Naive thymus-derived CD8-positive, alpha-beta T cell (primary cell): ENCODE data around the gene KPTN. TPM values are rescaled to one million over a fixed set of nuclear protein-coding genes. Genes with fewer than 3 reads are reported as not detected.
A peak's percentile ranks its signal among the peaks of the same experiment; 100 is the strongest.

Experiments
- ATAC-seq, 2 donors: fragments of 150-1000 bp; cut with Tn5 transposase in 1 of 2; sonication (Bioruptor Pico), chemical (Tn5 transposase) in 1 of 2; 1 replicate in 1 of 2; 2 replicates in 1 of 2; pipeline ENCODE4 v1.10.0; 2021; ENCODE audit warnings: mild to moderate bottlenecking in 2 of 2, moderate library complexity in 2 of 2
- POLR2A ChIA-PET: fragments of 350-600 bp; sonication (Branson Sonifier 250); formaldehyde crosslinking; loops from one replicate; lab custom pipeline; 2021; ENCODE audit warnings: antibody characterized with exemption; lab: Charles Lee
- DNase-seq, 10 donors: peaks; one replicate each; pipeline versions ENCODE4 v3.0.0 to v3.0.0-alpha.2; 2020 to 2022
- H3K27ac Mint-ChIP-seq, 10 donors: one replicate each; pipeline ENCODE4 v1.8.0; 2020 to 2022; ENCODE audit warnings: mild to moderate bottlenecking in 10 of 10, mixed read lengths in 10 of 10, moderate library complexity in 4 of 10, inconsistent platforms in 1 of 10
- H3K27me3 Mint-ChIP-seq, 5 donors: one replicate each; pipeline ENCODE4 v1.8.0; 2021 to 2022; ENCODE audit warnings: mixed read lengths in 5 of 5
- H3K36me3 Mint-ChIP-seq, 3 donors: one replicate each; pipeline ENCODE4 v1.8.0; 2020 to 2022; ENCODE audit warnings: mixed read lengths in 3 of 3, mild to moderate bottlenecking in 2 of 3, inconsistent platforms in 1 of 3
- H3K4me1 Mint-ChIP-seq, 4 donors: one replicate each; pipeline ENCODE4 v1.8.0; 2021 to 2022; ENCODE audit warnings: mixed read lengths in 4 of 4
- H3K4me3 Mint-ChIP-seq, 10 donors: one replicate each; pipeline ENCODE4 v1.8.0; 2020 to 2022; ENCODE audit warnings: mild to moderate bottlenecking in 10 of 10, mixed read lengths in 10 of 10, moderate library complexity in 6 of 10, inconsistent platforms in 1 of 10
- H3K9me3 Mint-ChIP-seq, 9 donors: one replicate each; pipeline ENCODE4 v1.8.0; 2020 to 2022; ENCODE audit warnings: mixed read lengths in 9 of 9, mild to moderate bottlenecking in 3 of 9, inconsistent platforms in 1 of 9, moderate library complexity in 1 of 9
- polyA plus RNA-seq, 3 donors: library from polyadenylated mRNA; unstranded; fragments of 300-500 nt; fragmentation: Illumina TruSeq; gene quantifications; one replicate each; pipeline ENCODE4 v1.2.3, GENCODE V29; 2021
- total RNA-seq, 8 experiments: library from RNA in 2 of 8; stranded (reverse) in 2 of 8; gene quantifications; one replicate each; pipeline ENCODE4 v1.2.3 and lab custom pipeline; 2021 to 2026

Gene KPTN
- total RNA-seq (1 to 10 TPM; 5.4 to 7.1 TPM), polyA plus RNA-seq (1 to 10 TPM; 5.8 to 8.0 (median 7.6) TPM), total RNA-seq (lab: John Stamatoyannopoulos, UW) (1.5 to 7.0 (median 4.7) reads per million in 6 experiments)

DNA sequence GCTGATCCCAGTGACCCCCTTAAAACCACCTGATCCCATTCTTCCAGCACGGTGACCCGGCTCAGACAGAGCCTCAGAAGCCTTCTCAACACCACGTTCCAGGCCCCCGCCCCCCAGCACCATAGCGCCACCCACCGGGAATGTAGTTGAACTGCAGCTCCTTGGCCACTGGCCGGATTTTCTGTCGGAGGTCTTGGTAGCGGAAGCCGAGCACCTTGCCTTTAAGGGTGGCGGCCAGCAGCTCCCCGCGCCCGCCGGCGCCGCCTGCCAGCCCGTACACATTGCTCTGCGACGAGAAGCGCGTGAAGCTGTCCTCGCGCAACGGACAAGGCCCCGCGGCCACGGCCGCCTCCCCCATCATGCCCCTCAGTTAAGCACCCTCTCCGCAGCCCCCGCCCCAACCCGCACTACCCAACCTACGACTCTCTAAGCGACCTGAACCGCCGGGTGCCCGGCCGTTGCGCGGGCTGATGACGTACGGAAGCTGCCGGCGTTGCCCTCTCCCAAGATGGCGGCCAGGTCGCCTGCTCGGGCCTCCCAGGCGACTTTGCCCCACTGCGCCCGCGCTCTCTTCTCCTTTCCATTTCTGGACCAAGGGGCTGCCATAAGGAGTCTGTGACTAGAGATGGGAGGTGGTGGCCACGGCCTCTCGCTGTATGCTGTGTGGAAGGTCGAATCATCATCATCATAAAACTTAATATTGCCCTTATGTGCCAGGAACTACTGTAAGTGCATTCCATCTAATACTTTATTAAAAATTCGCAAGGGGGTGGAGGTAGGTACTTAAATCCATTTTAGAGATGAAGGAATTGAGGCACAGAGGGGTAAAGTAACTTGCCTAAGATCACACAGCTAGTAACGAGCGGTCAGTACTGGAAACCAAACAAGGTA lies at the start of gene KPTN:
KPTN (minus strand) TSS at position 420 of the 891 bp plus-strand sequence; CDS start at position 361, 59 bp downstream.
- Mint-ChIP-seq H3K27me3 (no peaks in the 10 kb centered on the region), H3K4me1 (peaks cover 22 to 55% (median 46%) of the 10 kb centered on the region in 4 donors), H3K9me3 (no peaks in the 10 kb centered on the region), H3K36me3 (peaks cover 0 to 2% (median 0%) of the 10 kb centered on the region in 3 donors), H3K27ac (peak within 1 kb of the TSS; percentile 97 to 99 (median 98)), H3K4me3 (peak within 1 kb of the TSS; percentile 93 to 99 (median 97))
- POLR2A ChIA-PET = interaction anchor here (0.5 to 3.3 kb wide), 15 partner anchors 8 to 315 kb away, joined by 3 to 19 read pairs (median 5); partner anchors contain the start of genes BICRA, CCDC9, NAPA and NOP53
- ATAC-seq = peak; percentile 86 to 89
- DNase-seq = peak; percentile 81 to 93 (median 87)

DNA sequence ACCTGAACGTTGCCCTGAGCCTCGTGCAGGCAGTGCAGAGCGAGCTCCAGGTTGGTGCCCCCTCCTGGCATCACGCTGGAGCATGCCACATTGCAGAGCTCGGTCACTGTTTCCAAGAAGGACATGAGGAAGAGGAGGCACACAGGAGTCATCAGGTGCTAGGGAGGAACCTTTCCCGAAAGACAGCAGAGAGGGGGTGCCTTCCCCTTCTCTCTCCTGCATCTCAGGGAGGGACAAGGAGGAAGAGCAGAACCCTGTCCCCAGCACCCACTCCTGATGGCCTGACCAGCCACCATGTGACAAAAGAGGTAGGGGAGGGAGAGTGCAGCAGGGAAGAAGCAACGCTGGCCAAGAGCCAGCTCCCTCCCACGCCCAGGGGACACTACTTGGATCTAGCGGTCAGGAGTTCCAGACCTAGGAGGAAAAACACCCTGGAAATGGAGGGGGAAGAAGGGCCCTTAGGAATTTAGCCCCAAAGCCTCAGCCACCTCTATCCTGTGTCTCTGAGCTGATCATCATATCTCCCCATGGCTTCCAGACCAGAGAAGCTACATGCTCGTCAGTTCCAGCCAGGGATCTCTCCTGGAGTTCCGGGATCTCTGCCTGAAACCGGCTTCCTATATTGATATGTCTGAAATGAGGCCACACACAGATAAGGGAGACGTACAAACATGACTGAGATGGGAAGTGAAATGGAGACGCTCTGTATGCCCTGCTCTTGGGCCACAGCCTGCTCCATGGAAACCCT lies 47.8 kb upstream of the KPTN start:
- no peak overlapping the region for H3K4me3 Mint-ChIP-seq
- H3K4me1 Mint-ChIP-seq = no peaks in the 10 kb centered on the region
- peaks cover 0 to 2% (median 0%) of the 10 kb centered on the region in 5 donors for H3K27me3 Mint-ChIP-seq
- H3K27ac Mint-ChIP-seq = peak overlapping the region in 1 of 10 donors; percentile 20
- ATAC-seq (no peak), DNase-seq (no peak)
- H3K9me3 Mint-ChIP-seq = peaks cover 0 to 4% (median 0%) of the 10 kb centered on the region in 9 donors
- peaks cover 0 to 4% (median 0%) of the 10 kb centered on the region in 3 donors for H3K36me3 Mint-ChIP-seq
- POLR2A ChIA-PET = interaction anchor here (1.1 kb wide), 1 partner anchor 13 kb away, joined by 4 read pairs; no protein-coding TSS in a partner anchor

DNA sequence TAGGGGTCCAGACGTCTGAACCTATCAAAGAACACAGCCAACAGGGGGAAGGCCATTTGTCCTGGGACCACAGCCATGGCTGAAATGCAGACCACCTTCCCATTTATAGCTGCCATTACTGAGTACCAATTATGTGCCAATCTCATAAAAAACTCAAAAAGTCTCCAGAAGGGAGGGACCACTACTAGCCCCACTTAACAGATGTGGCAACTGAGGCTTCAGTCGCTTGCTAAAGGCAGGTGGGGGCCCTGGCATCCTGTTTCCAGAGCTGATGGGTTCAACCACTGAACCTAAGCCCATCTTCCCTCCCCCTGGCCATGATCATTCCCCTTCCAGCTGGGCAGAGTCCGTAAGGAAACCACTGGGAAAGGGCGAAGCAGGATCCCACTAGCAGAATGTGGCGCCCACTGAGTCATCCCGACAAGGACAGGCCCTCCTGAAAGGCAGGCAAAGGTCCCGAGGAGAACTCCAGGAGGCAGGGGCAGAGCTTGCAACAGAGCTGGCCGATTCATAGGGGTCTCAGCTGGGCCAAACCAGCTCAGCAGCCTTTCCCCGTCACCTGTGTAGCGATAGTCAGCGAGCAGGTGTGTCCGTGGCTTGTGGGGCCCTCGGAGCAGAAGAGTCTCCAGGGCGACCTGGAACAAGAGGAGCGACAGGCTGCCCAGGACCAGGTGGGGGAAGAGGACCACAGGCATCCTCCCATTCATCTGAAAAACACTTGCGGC lies 45.2 kb upstream of the KPTN start:
- peaks cover 0 to 2% (median 0%) of the 10 kb centered on the region in 5 donors for H3K27me3 Mint-ChIP-seq
- H3K27ac Mint-ChIP-seq = no peak overlapping the region
- ATAC-seq (no peak), DNase-seq (no peak)
- H3K9me3 Mint-ChIP-seq = no peaks in the 10 kb centered on the region
- POLR2A ChIA-PET = interaction anchor here (0.6 kb wide), 1 partner anchor 8 kb away, joined by 5 read pairs; no protein-coding TSS in a partner anchor
- H3K4me1 Mint-ChIP-seq = no peaks in the 10 kb centered on the region
- H3K4me3 Mint-ChIP-seq = no peak overlapping the region
- H3K36me3 Mint-ChIP-seq = no peaks in the 10 kb centered on the region

DNA sequence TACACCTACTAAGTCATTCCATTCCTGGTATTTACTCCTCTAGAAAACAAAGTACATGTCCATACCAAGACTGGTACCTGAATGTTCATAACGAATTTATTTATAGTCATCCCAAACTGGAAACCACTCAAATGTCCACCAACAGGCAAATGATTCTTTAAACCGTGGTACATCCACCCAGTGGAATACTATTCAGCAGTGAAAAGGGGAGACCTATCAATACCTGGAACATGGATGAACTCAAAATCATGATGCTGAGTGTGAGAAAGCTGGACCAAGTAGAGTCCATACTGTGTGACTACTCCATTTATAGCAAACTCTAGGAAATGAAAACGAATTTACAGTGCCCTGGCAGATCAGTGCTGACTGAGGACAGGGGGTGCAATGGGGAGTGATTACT lies 42.8 kb upstream of the KPTN start:
- Mint-ChIP-seq H3K4me3 (no peak overlapping the region), H3K4me1 (peaks cover 6 to 10% (median 9%) of the 10 kb centered on the region in 4 donors), H3K36me3 (no peaks in the 10 kb centered on the region), H3K27ac (peak overlapping the region in 2 of 10 donors; percentile 17 to 26), H3K27me3 (peaks cover 0 to 13% (median 0%) of the 10 kb centered on the region in 5 donors), H3K9me3 (no peaks in the 10 kb centered on the region)
- no peak for DNase-seq
- no peak for ATAC-seq
- POLR2A ChIA-PET = no interaction called here

DNA sequence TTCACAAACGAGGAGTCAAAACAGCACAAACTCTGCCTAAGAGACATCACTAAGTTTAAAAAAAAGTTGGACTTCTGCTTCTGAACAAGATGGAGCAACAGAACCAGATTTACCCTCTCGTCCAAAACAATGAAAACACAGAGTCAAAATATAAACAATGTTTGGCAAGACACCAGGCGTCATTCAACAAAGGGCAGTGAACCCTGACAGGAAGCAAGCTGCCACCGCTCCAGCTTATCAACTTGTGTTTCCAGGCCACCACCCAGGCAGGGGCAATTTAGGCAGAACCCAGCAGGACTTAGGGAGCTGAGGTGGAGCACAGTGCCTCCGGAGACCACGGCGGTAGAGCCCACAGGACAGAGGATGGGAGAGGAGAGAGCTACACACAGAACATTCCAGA lies 39.5 kb upstream of the KPTN start:
- POLR2A ChIA-PET = interaction anchor here (0.6 to 1.9 kb wide), 5 partner anchors 33 to 120 kb away, joined by 3 to 7 read pairs (median 5); no protein-coding TSS in a partner anchor
- DNase-seq = no peak
- H3K4me3 Mint-ChIP-seq = no peak overlapping the region

DNA sequence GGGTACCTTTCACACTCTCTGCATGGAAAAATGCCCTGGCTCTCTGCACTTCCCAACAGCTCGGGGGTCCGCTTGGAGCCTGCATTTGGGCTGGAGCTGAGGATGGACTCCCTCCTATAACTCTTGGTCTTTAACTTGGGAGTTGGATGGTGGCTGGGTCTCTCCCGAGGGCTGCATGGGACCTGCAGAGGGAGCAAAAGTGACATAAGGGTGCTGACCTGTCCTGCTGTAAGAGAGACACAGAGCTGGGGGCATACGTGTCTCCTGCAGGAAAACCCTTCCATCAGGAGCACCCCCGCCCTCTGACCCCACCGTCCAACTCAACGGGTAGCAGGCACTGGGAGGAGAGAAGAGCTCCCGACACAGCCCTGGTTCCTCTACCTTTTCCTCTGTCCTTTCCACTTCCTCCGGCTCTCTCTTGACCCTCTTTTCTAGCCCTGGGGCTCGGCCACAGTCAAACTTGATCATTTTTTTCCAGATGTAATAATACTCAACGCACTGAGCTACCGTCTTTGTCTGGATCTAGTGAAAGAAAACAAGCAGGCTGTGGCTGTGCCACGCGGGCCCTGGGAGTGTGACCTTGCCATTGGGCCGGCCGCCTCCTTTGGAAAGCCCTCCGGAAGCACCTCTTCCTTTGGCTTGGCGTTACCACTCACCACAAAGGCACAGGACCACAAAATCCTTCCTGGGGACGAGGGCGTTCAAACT lies 37.6 kb upstream of the KPTN start:
- ATAC-seq (no peak), DNase-seq (peak in 1 of 10 donors; percentile 13)
- Mint-ChIP-seq H3K27me3 (peaks cover 0 to 18% (median 0%) of the 10 kb centered on the region in 5 donors), H3K9me3 (no peaks in the 10 kb centered on the region), H3K4me1 (peaks cover 29 to 54% (median 52%) of the 10 kb centered on the region in 4 donors), H3K4me3 (peak overlapping the region in 8 of 10 donors; percentile 32 to 79 (median 53)), H3K36me3 (no peaks in the 10 kb centered on the region), H3K27ac (peak overlapping the region in 6 of 10 donors; percentile 2 to 88 (median 48))
- POLR2A ChIA-PET = interaction anchor here (0.7 to 1.9 kb wide), 4 partner anchors 23 to 86 kb away, joined by 3 to 7 read pairs (median 5); no protein-coding TSS in a partner anchor

More for the DNA sequence above, 39.5 kb upstream of the KPTN start:
- Mint-ChIP-seq H3K36me3 (no peaks in the 10 kb centered on the region), H3K27ac (peak overlapping the region in 1 of 10 donors; percentile 30), H3K4me1 (peaks cover 16 to 36% (median 34%) of the 10 kb centered on the region in 4 donors), H3K27me3 (peaks cover 0 to 18% (median 0%) of the 10 kb centered on the region in 5 donors), H3K9me3 (no peaks in the 10 kb centered on the region)
- ATAC-seq = no peak

DNA sequence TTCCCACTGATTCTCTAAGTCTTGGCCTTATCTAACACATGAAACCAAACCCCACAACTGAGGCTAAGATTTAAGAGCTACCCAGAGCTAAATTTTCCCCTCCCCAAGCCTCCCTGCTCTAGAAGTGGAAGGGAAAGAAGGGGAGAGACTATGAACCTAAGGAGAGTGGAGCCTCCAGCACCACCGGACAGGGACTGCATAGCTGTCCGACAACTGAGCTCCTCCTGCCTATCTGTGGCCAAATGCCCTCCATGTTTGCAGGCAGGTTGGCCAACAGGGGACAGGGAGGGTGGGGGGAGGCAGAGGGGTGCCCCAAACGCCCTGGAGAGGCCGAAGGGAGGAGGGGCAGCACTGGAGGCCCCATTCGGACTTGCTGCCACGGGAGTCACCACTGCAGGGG lies 36.8 kb upstream of the KPTN start:
- no peaks in the 10 kb centered on the region for H3K36me3 Mint-ChIP-seq
- DNase-seq = no peak
- no peaks in the 10 kb centered on the region for H3K9me3 Mint-ChIP-seq
- peaks cover 0 to 18% (median 0%) of the 10 kb centered on the region in 5 donors for H3K27me3 Mint-ChIP-seq
- no peak for ATAC-seq
- POLR2A ChIA-PET = interaction anchor here (0.6 to 0.8 kb wide), 3 partner anchors 24 to 90 kb away, joined by 3 to 4 read pairs (median 3); no protein-coding TSS in a partner anchor
- H3K4me1 Mint-ChIP-seq = peaks cover 34 to 62% (median 60%) of the 10 kb centered on the region in 4 donors
- peak overlapping the region in 1 of 10 donors; percentile 7 for H3K4me3 Mint-ChIP-seq
- peak overlapping the region in 1 of 10 donors; percentile 19 for H3K27ac Mint-ChIP-seq

DNA sequence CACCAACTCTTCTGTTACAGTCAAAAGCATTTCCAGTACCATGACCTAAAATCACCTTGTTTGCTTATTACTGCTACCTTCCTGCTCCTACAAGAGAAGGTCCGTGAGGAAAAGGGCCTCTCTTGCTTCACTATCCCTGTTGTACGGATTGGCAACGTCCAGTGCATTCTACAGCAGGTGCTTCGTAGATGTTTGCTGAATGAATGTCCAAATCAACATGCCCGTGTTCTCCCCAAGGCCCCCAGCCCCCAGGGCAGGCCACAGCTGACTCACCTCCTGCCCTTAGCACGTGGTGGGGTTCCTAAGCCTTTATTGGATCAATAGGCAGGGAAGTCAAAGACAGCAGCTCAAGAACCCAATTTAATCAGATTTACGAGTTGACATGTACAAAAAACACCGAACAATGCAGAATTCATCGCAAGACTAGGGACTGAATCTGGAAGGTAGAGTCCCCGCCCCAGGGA lies 36.4 kb upstream of the KPTN start:
- POLR2A ChIA-PET = interaction anchor here (0.6 to 0.7 kb wide), 2 partner anchors 25 to 90 kb away, joined by 3 to 4 read pairs; no protein-coding TSS in a partner anchor

DNA sequence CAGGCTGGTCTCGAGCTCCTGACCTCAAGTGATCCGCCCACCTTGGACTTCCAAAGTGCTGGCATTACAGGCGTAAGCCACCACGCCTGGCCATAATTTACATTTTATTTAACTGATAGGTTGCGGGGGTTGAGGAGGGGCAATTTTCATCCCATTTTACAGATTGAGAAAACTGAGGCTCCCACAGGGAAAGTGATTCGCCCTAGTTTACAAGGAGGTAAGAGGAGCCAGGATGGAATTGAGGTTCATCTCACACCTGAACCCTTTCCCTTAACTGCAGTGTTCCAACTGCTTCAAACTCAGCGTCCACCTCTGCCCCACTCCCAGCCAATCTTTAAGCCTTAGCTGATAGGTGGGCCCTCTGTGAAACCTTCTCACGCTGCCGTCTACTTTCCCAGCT lies 34.8 kb upstream of the KPTN start:
- Mint-ChIP-seq H3K4me1 (peaks cover 42 to 80% (median 79%) of the 10 kb centered on the region in 4 donors), H3K36me3 (no peaks in the 10 kb centered on the region), H3K27ac (peak overlapping the region in 4 of 10 donors; percentile 17 to 62 (median 48)), H3K4me3 (peak overlapping the region in 8 of 10 donors; percentile 10 to 78 (median 42)), H3K27me3 (peaks cover 0 to 15% (median 0%) of the 10 kb centered on the region in 5 donors), H3K9me3 (no peaks in the 10 kb centered on the region)
- POLR2A ChIA-PET = interaction anchor here (0.6 to 1.9 kb wide), 6 partner anchors 12 to 1809 kb away, joined by 3 to 7 read pairs (median 5); no protein-coding TSS in a partner anchor
- no peak for ATAC-seq
- DNase-seq = no peak

More for the DNA sequence above, 36.4 kb upstream of the KPTN start:
- H3K36me3 Mint-ChIP-seq = no peaks in the 10 kb centered on the region
- peak overlapping the region in 3 of 10 donors; percentile 19 to 50 (median 44) for H3K27ac Mint-ChIP-seq
- H3K27me3 Mint-ChIP-seq = peaks cover 0 to 18% (median 0%) of the 10 kb centered on the region in 5 donors
- peak overlapping the region in 4 of 10 donors; percentile 7 to 58 (median 50) for H3K4me3 Mint-ChIP-seq
- DNase-seq (no peak), ATAC-seq (no peak)
- H3K9me3 Mint-ChIP-seq = no peaks in the 10 kb centered on the region
- peaks cover 35 to 66% (median 65%) of the 10 kb centered on the region in 4 donors for H3K4me1 Mint-ChIP-seq

DNA sequence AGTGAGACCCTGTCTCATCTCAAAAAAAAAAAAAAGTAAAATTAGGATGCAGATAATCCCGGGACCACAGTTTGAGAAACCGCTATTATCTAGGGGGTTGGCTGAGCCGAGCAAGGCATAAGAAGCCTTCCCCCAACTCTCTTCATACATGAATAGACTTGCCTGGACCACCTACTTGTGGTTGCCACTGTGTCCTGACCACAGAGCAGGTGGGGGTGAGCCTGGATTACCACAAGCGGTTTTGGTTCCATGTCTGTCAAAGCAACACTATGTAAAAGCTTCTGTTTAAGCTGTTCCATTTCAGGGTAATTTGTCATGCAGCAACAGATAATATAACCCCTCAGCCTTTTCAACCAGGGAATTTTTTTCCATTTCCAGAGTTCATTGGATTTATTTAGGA lies 34.1 kb upstream of the KPTN start:
- H3K27me3 Mint-ChIP-seq = peaks cover 0 to 11% (median 0%) of the 10 kb centered on the region in 5 donors
- ATAC-seq (peak; percentile 5), DNase-seq (peak in 9 of 10 donors; percentile 33 to 78 (median 71))
- peak overlapping the region; percentile 44 to 100 (median 69) for H3K4me3 Mint-ChIP-seq
- H3K36me3 Mint-ChIP-seq = no peaks in the 10 kb centered on the region
- H3K9me3 Mint-ChIP-seq = no peaks in the 10 kb centered on the region
- peak overlapping the region in 9 of 10 donors; percentile 63 to 95 (median 85) for H3K27ac Mint-ChIP-seq
- POLR2A ChIA-PET = interaction anchor here (0.8 to 1.9 kb wide), 6 partner anchors 13 to 92 kb away, joined by 3 to 7 read pairs (median 5); no protein-coding TSS in a partner anchor
- peaks cover 46 to 87% (median 82%) of the 10 kb centered on the region in 4 donors for H3K4me1 Mint-ChIP-seq
